Trophoblast cell (in vitro differentiated cells and primary cell): ENCODE results near the gene WNT7B.
A peak's percentile ranks its signal among the peaks of the same experiment; 100 is the strongest.

Source experiments
- DNase-seq, 2 donors: peaks; one replicate each; pipeline ENCODE4 v3.0.0-alpha.2; 2016
- H2AFZ ChIP-seq: 2 replicates; pipeline ENCODE4 v1.6.1; 2013; ENCODE audit warnings: low read length, moderate library complexity, mild to moderate bottlenecking; ENCODE audit not compliant: insufficient read depth, poor library complexity
- H2AK5ac ChIP-seq: 2 replicates; pipeline ENCODE4 v1.6.1; 2013; ENCODE audit warnings: mild to moderate bottlenecking, low read length
- H2BK120ac ChIP-seq: 2 replicates; pipeline ENCODE4 v1.6.1; 2013; ENCODE audit warnings: low read length, mild to moderate bottlenecking, moderate library complexity; ENCODE audit not compliant: insufficient read depth, poor library complexity
- H2BK12ac ChIP-seq: 2 replicates; pipeline ENCODE4 v1.6.1; 2013; ENCODE audit warnings: mild to moderate bottlenecking, low read length, moderate library complexity
- H2BK5ac ChIP-seq: 2 replicates; pipeline ENCODE4 v1.6.1; 2013; ENCODE audit warnings: low read length, low read depth, moderate library complexity, mild to moderate bottlenecking; ENCODE audit not compliant: poor library complexity
- H3K14ac ChIP-seq: 2 replicates; pipeline ENCODE4 v1.6.1; 2013; ENCODE audit warnings: mild to moderate bottlenecking, low read length
- H3K18ac ChIP-seq: 2 replicates; pipeline ENCODE4 v1.6.1; 2013; ENCODE audit warnings: mild to moderate bottlenecking, low read length
- H3K23ac ChIP-seq: 2 replicates; pipeline ENCODE4 v1.6.1; 2013; ENCODE audit warnings: low read length
- H3K27ac ChIP-seq: 2 replicates; pipeline ENCODE4 v1.5.1; 2013; ENCODE audit warnings: low read depth, mild to moderate bottlenecking, inconsistent platforms, low read length, moderate library complexity
- H3K27me3 ChIP-seq: 2 replicates; pipeline ENCODE4 v1.6.1; 2013; ENCODE audit warnings: inconsistent platforms, mild to moderate bottlenecking, low read length, moderate library complexity; ENCODE audit not compliant: insufficient read depth
- H3K36me3 ChIP-seq, 2 experiments: 1 replicate in 1 of 2; 2 replicates in 1 of 2; pipeline ENCODE4 v1.6.1; 2013; ENCODE audit warnings: low read length in 2 of 2, mild to moderate bottlenecking in 2 of 2, moderate library complexity in 1 of 2; ENCODE audit not compliant: insufficient read depth in 2 of 2, control insufficient read depth in 1 of 2
- H3K4ac ChIP-seq: 2 replicates; pipeline ENCODE4 v1.6.1; 2013; ENCODE audit warnings: low read depth, mild to moderate bottlenecking, low read length, moderate library complexity
- H3K4me1 ChIP-seq, 2 experiments: 1 replicate in 1 of 2; 2 replicates in 1 of 2; pipeline ENCODE4 v1.6.1; 2013; ENCODE audit warnings: low read length in 2 of 2, mild to moderate bottlenecking in 2 of 2, moderate library complexity in 1 of 2; ENCODE audit not compliant: insufficient read depth in 2 of 2, control insufficient read depth in 1 of 2
- H3K4me2 ChIP-seq: 2 replicates; pipeline ENCODE4 v1.6.1; 2013; ENCODE audit warnings: inconsistent platforms, mild to moderate bottlenecking, low read length, moderate library complexity
- H3K4me3 ChIP-seq: 2 replicates; pipeline ENCODE4 v1.5.1; 2013; ENCODE audit warnings: mild to moderate bottlenecking, low read depth, low read length, inconsistent platforms
- H3K79me1 ChIP-seq: one replicate; pipeline ENCODE4 v1.6.1; 2013; ENCODE audit warnings: low read length
- H3K79me2 ChIP-seq: 2 replicates; pipeline ENCODE4 v1.6.1; 2013; ENCODE audit warnings: low read length, mild to moderate bottlenecking; ENCODE audit not compliant: control insufficient read depth, insufficient read depth, poor library complexity
- H3K9ac ChIP-seq: 2 replicates; pipeline ENCODE4 v1.6.1; 2013; ENCODE audit warnings: mild to moderate bottlenecking, low read length
- H3K9me3 ChIP-seq: 2 replicates; pipeline ENCODE4 v1.6.1; 2013; ENCODE audit warnings: low read depth, mild to moderate bottlenecking, control low read depth, inconsistent platforms, low read length; ENCODE audit not compliant: insufficient read depth
- H4K12ac ChIP-seq: 2 replicates; pipeline ENCODE4 v1.6.1; 2013; ENCODE audit warnings: low read depth, mild to moderate bottlenecking, low read length, moderate library complexity
- H4K8ac ChIP-seq: 2 replicates; pipeline ENCODE4 v1.6.1; 2013; ENCODE audit warnings: low read depth, mild to moderate bottlenecking, low read length, moderate library complexity
- H4K91ac ChIP-seq: one replicate; pipeline ENCODE4 v1.6.1; 2013; ENCODE audit warnings: low read depth, mild to moderate bottlenecking, low read length, moderate library complexity
- WGBS: extraction: QIAGEN DNeasy Blood & Tissue Kit; methylation state at CpG from one replicate; pipeline ENCODE4 v1.1.7; 2013; ENCODE audit warnings: missing lambda C conversion rate; ENCODE audit not compliant: insufficient read length, insufficient coverage; ENCODE audit errors: extremely low coverage; 5-methylcytosine and 5-hydroxymethylcytosine counted together

Gene WNT7B

GRCh38 chr22:45971408-45972028 lies 5.4 kb downstream of the WNT7B start:
- peak overlapping the region; percentile 18 for H3K4me3 ChIP-seq
- no peak overlapping the region for H3K14ac ChIP-seq
- DNase-seq = no peak
- H2BK12ac ChIP-seq = no peak overlapping the region
- H4K91ac ChIP-seq = no peak overlapping the region
- H3K9ac ChIP-seq = no peak overlapping the region
- H3K79me1 ChIP-seq = peaks cover 7% of the 10 kb centered on the region
- H2BK120ac ChIP-seq = no peak overlapping the region
- H2BK5ac ChIP-seq = no peak overlapping the region
- peak overlapping the region; percentile 15 for H3K18ac ChIP-seq
- no peak overlapping the region for H3K4ac ChIP-seq
- no peaks in the 10 kb centered on the region for H3K79me2 ChIP-seq
- no peak overlapping the region for H2AK5ac ChIP-seq
- no peak overlapping the region for H3K23ac ChIP-seq
- H2AFZ ChIP-seq = peak overlapping the region; percentile 11
- no peaks in the 10 kb centered on the region for H3K36me3 ChIP-seq
- H3K4me1 ChIP-seq = peaks cover 39 to 47% of the 10 kb centered on the region in 2 experiments
- H3K9me3 ChIP-seq = peaks cover 10% of the 10 kb centered on the region
- WGBS = no CpG with 5 or more reads among the region's 66 CpGs
- H4K8ac ChIP-seq = no peak overlapping the region
- no peak overlapping the region for H4K12ac ChIP-seq
- peaks cover 45% of the 10 kb centered on the region for H3K27me3 ChIP-seq
- H3K27ac ChIP-seq = no peak overlapping the region
- peak overlapping the region; percentile 46 for H3K4me2 ChIP-seq

- Histone ChIP-seq H3K18ac (no peak overlapping the region), H3K23ac (no peak overlapping the region), H3K14ac (no peak overlapping the region), H3K4me3 (no peak overlapping the region), H2AK5ac (no peak overlapping the region), H4K91ac (no peak overlapping the region), H3K9ac (no peak overlapping the region), H3K9me3 (peaks cover 10% of the 10 kb centered on the region), H3K79me2 (no peaks in the 10 kb centered on the region), H3K36me3 (no peaks in the 10 kb centered on the region), H3K27ac (no peak overlapping the region), H3K27me3 (peaks cover 43% of the 10 kb centered on the region), H2BK120ac (no peak overlapping the region), H2BK12ac (no peak overlapping the region), H4K8ac (no peak overlapping the region), H2BK5ac (no peak overlapping the region), H3K4me1 (peaks cover 36 to 45% of the 10 kb centered on the region in 2 experiments), H3K4me2 (peak overlapping the region; percentile 46), H4K12ac (no peak overlapping the region), H3K79me1 (peaks cover 4% of the 10 kb centered on the region), H3K4ac (no peak overlapping the region), H2AFZ (no peak overlapping the region)
- DNase-seq = peak in 1 of 2 donors; percentile 18
- WGBS = no CpG with 5 or more reads among the region's 40 CpGs
Observed at GRCh38 chr22:45970705-45971407, 6.1 kb downstream of the WNT7B start.

- Histone ChIP-seq H4K12ac (no peak overlapping the region), H4K8ac (no peak overlapping the region), H2AK5ac (no peak overlapping the region), H3K23ac (no peak overlapping the region), H3K4ac (no peak overlapping the region), H3K79me1 (peaks cover 4% of the 10 kb centered on the region), H3K4me2 (no peak overlapping the region), H3K27ac (no peak overlapping the region), H4K91ac (no peak overlapping the region), H3K27me3 (peaks cover 36% of the 10 kb centered on the region), H2AFZ (no peak overlapping the region), H2BK12ac (no peak overlapping the region), H3K9me3 (peaks cover 10% of the 10 kb centered on the region), H3K36me3 (no peaks in the 10 kb centered on the region), H2BK120ac (no peak overlapping the region), H2BK5ac (no peak overlapping the region), H3K79me2 (no peaks in the 10 kb centered on the region), H3K18ac (no peak overlapping the region), H3K14ac (no peak overlapping the region), H3K9ac (no peak overlapping the region), H3K4me1 (peaks cover 29 to 38% of the 10 kb centered on the region in 2 experiments), H3K4me3 (no peak overlapping the region)
- no CpG with 5 or more reads among the region's 21 CpGs for WGBS
- DNase-seq = no peak
Observed at GRCh38 chr22:45969801-45970470, 7.0 kb downstream of the WNT7B start.

GRCh38 chr22:45969414-45969799 lies 7.6 kb downstream of the WNT7B start:
- Histone ChIP-seq H3K9ac (no peak overlapping the region), H3K4me1 (peaks cover 24 to 33% of the 10 kb centered on the region in 2 experiments), H3K18ac (no peak overlapping the region), H2AK5ac (no peak overlapping the region), H4K8ac (no peak overlapping the region), H2AFZ (no peak overlapping the region), H3K23ac (no peak overlapping the region), H2BK5ac (no peak overlapping the region), H2BK12ac (no peak overlapping the region), H3K9me3 (peaks cover 10% of the 10 kb centered on the region), H2BK120ac (no peak overlapping the region), H3K27ac (no peak overlapping the region), H3K14ac (no peak overlapping the region), H3K36me3 (no peaks in the 10 kb centered on the region), H3K79me1 (peaks cover 4% of the 10 kb centered on the region), H4K91ac (no peak overlapping the region), H4K12ac (no peak overlapping the region), H3K4me2 (no peak overlapping the region), H3K4ac (no peak overlapping the region), H3K79me2 (no peaks in the 10 kb centered on the region), H3K4me3 (no peak overlapping the region), H3K27me3 (peaks cover 31% of the 10 kb centered on the region)
- no peak for DNase-seq
- WGBS = no CpG with 5 or more reads among the region's 11 CpGs
